KMS-11 (cell line): ENCODE results near the gene CASK.

Source experiments
- H2AFZ ChIP-seq: fragments of 200-600 bp; sonication (generic); 2 replicates; pipeline ENCODE4 v1.6.1; 2016; ENCODE audit warnings: antibody characterized with exemption, mixed run types, low read depth
- H3K27ac ChIP-seq: fragments of 200-600 bp; sonication (generic); 2 replicates; pipeline ENCODE4 v1.6.1; 2016; ENCODE audit warnings: mild to moderate bottlenecking, mixed run types
- H3K27me3 ChIP-seq: fragments of 200-600 bp; sonication (generic); 2 replicates; pipeline ENCODE4 v1.6.1; 2017; ENCODE audit warnings: mild to moderate bottlenecking, low read depth, mixed run types, moderate library complexity; ENCODE audit not compliant: insufficient read depth
- H3K36me3 ChIP-seq: fragments of 200-600 bp; sonication (generic); 2 replicates; pipeline ENCODE4 v1.6.1; 2017; ENCODE audit warnings: mild to moderate bottlenecking, mixed run types; ENCODE audit not compliant: insufficient read depth
- H3K4me1 ChIP-seq: fragments of 200-600 bp; sonication (generic); 2 replicates; pipeline ENCODE4 v1.6.1; 2016; ENCODE audit warnings: mild to moderate bottlenecking, low read depth, mixed run types; ENCODE audit not compliant: poor library complexity, severe bottlenecking
- H3K4me2 ChIP-seq: fragments of 200-600 bp; sonication (generic); 2 replicates; pipeline ENCODE4 v1.7.0; 2016; ENCODE audit warnings: mild to moderate bottlenecking, mixed run types
- H3K4me3 ChIP-seq: fragments of 200-600 bp; sonication (generic); IDR thresholded peaks from 2 replicates; pipeline ENCODE4 v1.6.1; 2017; ENCODE audit warnings: low read depth, low read length, mixed read lengths; ENCODE audit not compliant: insufficient read depth
- H3K79me2 ChIP-seq: fragments of 200-600 bp; sonication (generic); 2 replicates; pipeline ENCODE4 v1.6.1; 2016; ENCODE audit warnings: low read depth, mixed run types; ENCODE audit not compliant: insufficient read depth
- H3K9ac ChIP-seq: fragments of 200-600 bp; sonication (generic); 2 replicates; pipeline ENCODE4 v1.6.1; 2016; ENCODE audit warnings: mild to moderate bottlenecking, mixed run types
- H4K20me1 ChIP-seq: fragments of 200-600 bp; sonication (generic); 2 replicates; pipeline ENCODE4 v1.6.1; 2016; ENCODE audit warnings: mild to moderate bottlenecking, mixed run types; ENCODE audit not compliant: insufficient read depth
- CTCF ChIP-seq: fragments of 200-600 bp; sonication (generic); conservative IDR thresholded peaks from 2 replicates; pipeline ENCODE4 v1.6.1; 2017; ENCODE audit warnings: low read depth, mild to moderate bottlenecking, antibody characterized with exemption, low read length, moderate library complexity, mixed read lengths

Gene CASK

GRCh38 chrX:41716767-41717473 is 206.4 kb downstream of the CASK start:
- no peaks in the 10 kb centered on the region for H3K79me2 ChIP-seq
- no peak overlapping the region for H3K4me2 ChIP-seq
- H3K27ac ChIP-seq: no peak overlapping the region
- no peak for TF ChIP-seq CTCF
- no peaks in the 10 kb centered on the region for H3K36me3 ChIP-seq
- no peak overlapping the region for H3K9ac ChIP-seq
- no peaks in the 10 kb centered on the region for H3K4me1 ChIP-seq
- H3K4me3 ChIP-seq: no peak overlapping the region
- no peaks in the 10 kb centered on the region for H4K20me1 ChIP-seq
- H2AFZ ChIP-seq: no peak overlapping the region
- no peaks in the 10 kb centered on the region for H3K27me3 ChIP-seq

- Histone ChIP-seq H4K20me1 (no peaks in the 10 kb centered on the region), H3K4me2 (no peak overlapping the region), H2AFZ (no peak overlapping the region), H3K27ac (no peak overlapping the region), H3K9ac (no peak overlapping the region), H3K4me3 (no peak overlapping the region), H3K27me3 (no peaks in the 10 kb centered on the region), H3K4me1 (no peaks in the 10 kb centered on the region), H3K79me2 (no peaks in the 10 kb centered on the region), H3K36me3 (no peaks in the 10 kb centered on the region)
- no peak for TF ChIP-seq CTCF
Measured at GRCh38 chrX:41716222-41716621, 207.1 kb downstream of the CASK start.

GRCh38 chrX:41711021-41711667 is 212.2 kb downstream of the CASK start:
- no peak overlapping the region for H2AFZ ChIP-seq
- H3K79me2 ChIP-seq: no peaks in the 10 kb centered on the region
- H3K27me3 ChIP-seq: no peaks in the 10 kb centered on the region
- peaks cover 11% of the 10 kb centered on the region for H3K4me1 ChIP-seq
- no peak overlapping the region for H3K27ac ChIP-seq
- no peak overlapping the region for H3K9ac ChIP-seq
- no peak overlapping the region for H3K4me2 ChIP-seq
- no peaks in the 10 kb centered on the region for H4K20me1 ChIP-seq
- H3K36me3 ChIP-seq: no peaks in the 10 kb centered on the region
- TF ChIP-seq CTCF: no peak
- no peak overlapping the region for H3K4me3 ChIP-seq

GRCh38 chrX:41708486-41708885 is 214.9 kb downstream of the CASK start:
- Histone ChIP-seq H3K27me3 (no peaks in the 10 kb centered on the region), H3K4me2 (no peak overlapping the region), H2AFZ (no peak overlapping the region), H3K36me3 (no peaks in the 10 kb centered on the region), H4K20me1 (no peaks in the 10 kb centered on the region), H3K27ac (no peak overlapping the region), H3K4me3 (no peak overlapping the region), H3K79me2 (no peaks in the 10 kb centered on the region), H3K4me1 (peaks cover 22% of the 10 kb centered on the region), H3K9ac (no peak overlapping the region)
- no peak for TF ChIP-seq CTCF
